PC-9 (cell line): ENCODE measurements around the gene SLC6A6. TPM values are rescaled to one million over a fixed set of nuclear protein-coding genes. Genes with fewer than 3 reads are reported as not detected.

Source experiments
- BruUV-seq: library from RNA; stranded (reverse); fragments of 400-500 nt; replicated peaks from 2 replicates; lab custom pipeline; 2021; lab: Mats Ljungman, UMichigan
- CTCF ChIA-PET: fragments of 300-600 bp; sonication (Branson Sonifier 250); formaldehyde crosslinking; loops from one replicate; lab custom pipeline; 2022; ENCODE audit warnings: antibody characterized with exemption; lab: Charles Lee
- POLR2A ChIA-PET: fragments of 300-600 bp; sonication (Branson Sonifier 250); formaldehyde crosslinking; loops from one replicate; lab custom pipeline; 2022; ENCODE audit warnings: antibody characterized with exemption; ENCODE audit not compliant: unreplicated experiment; lab: Charles Lee
- DNase-seq, 2 experiments: peaks; one replicate each; pipeline versions ENCODE4 v3.0.0 to v3.0.0-alpha.2; 2015 to 2022; ENCODE audit warnings: mixed read lengths in 1 of 2
- H2AFZ ChIP-seq: fragments of 200-600 bp; sonication (generic); 2 replicates; pipeline ENCODE4 v1.8.1; 2017; ENCODE audit warnings: antibody characterized with exemption
- H3F3A ChIP-seq: fragments of 200-600 bp; sonication (generic); 2 replicates; pipeline ENCODE4 v1.8.1; 2017; ENCODE audit warnings: antibody characterized with exemption, mild to moderate bottlenecking, low read depth; ENCODE audit not compliant: insufficient read depth
- H3K27ac ChIP-seq: fragments of 200-600 bp; sonication (generic); 2 replicates; pipeline ENCODE4 v1.6.1; 2016; ENCODE audit warnings: mixed run types
- H3K27me3 ChIP-seq: fragments of 200-600 bp; sonication (generic); 2 replicates; pipeline ENCODE4 v1.6.1; 2016; ENCODE audit warnings: low read depth, mixed run types; ENCODE audit not compliant: insufficient read depth
- H3K36me3 ChIP-seq: fragments of 200-600 bp; sonication (generic); 2 replicates; pipeline ENCODE4 v1.6.1; 2016; ENCODE audit warnings: low read depth, mixed run types
- H3K4me1 ChIP-seq: fragments of 200-600 bp; sonication (generic); replicated peaks from 2 replicates; pipeline ENCODE4 v1.6.1; 2016; ENCODE audit warnings: mixed run types; ENCODE audit not compliant: insufficient read depth
- H3K4me2 ChIP-seq: fragments of 200-600 bp; sonication (generic); 2 replicates; pipeline ENCODE4 v1.6.1; 2017; ENCODE audit warnings: mixed run types
- H3K4me3 ChIP-seq: fragments of 200-600 bp; sonication (generic); 2 replicates; pipeline ENCODE4 v1.6.1; 2016; ENCODE audit warnings: mixed run types
- H3K79me2 ChIP-seq: fragments of 200-600 bp; sonication (generic); 2 replicates; pipeline ENCODE4 v1.6.1; 2017; ENCODE audit warnings: low read depth, mixed run types
- H3K9me2 ChIP-seq: fragments of 200-600 bp; sonication (generic); 2 replicates; pipeline ENCODE4 v1.8.1; 2017; ENCODE audit warnings: mild to moderate bottlenecking; ENCODE audit not compliant: insufficient read depth
- H3K9me3 ChIP-seq: fragments of 200-600 bp; sonication (generic); 2 replicates; pipeline ENCODE4 v1.8.1; 2016; ENCODE audit warnings: low read depth; ENCODE audit not compliant: insufficient read depth
- H4K20me1 ChIP-seq: fragments of 200-600 bp; sonication (generic); 2 replicates; pipeline ENCODE4 v1.8.1; 2017; ENCODE audit not compliant: insufficient read depth
- CTCF ChIP-seq: fragments of 200-600 bp; sonication (generic); conservative IDR thresholded peaks from 2 replicates; pipeline ENCODE4 v1.6.1; 2017; ENCODE audit warnings: mixed run types, antibody characterized with exemption, mild to moderate bottlenecking, moderate library complexity
- EZH2 ChIP-seq: fragments of 200-600 bp; sonication (generic); IDR thresholded peaks from 2 replicates; pipeline ENCODE4 v1.8.0; 2017; ENCODE audit warnings: antibody characterized with exemption, low read depth
- intact Hi-C: fragments of 100-400 bp; cut with micrococcal nuclease; formaldehyde crosslinking; loops from one replicate; pipeline ENCODE4 v1.10.0; 2022; ENCODE audit not compliant: unreplicated experiment
- total RNA-seq: library from RNA; stranded (reverse); gene quantifications from 2 replicates; pipeline ENCODE4 v1.2.3, GENCODE V29; 2021

SLC6A6 gene
- total RNA-seq, 1 experiment from 2014 or later, result 122 TPM

- no peak overlapping the region for H3K4me2 ChIP-seq
- ChIA-PET CTCF (interaction anchor here (0.6 kb wide), 1 partner anchor 38 kb away, joined by 3 read pairs; no protein-coding TSS in a partner anchor), POLR2A (interaction anchor here (0.6 kb wide), 2 partner anchors 11 to 184 kb away, joined by 3 read pairs; no protein-coding TSS in a partner anchor)
- no peak overlapping the region for H2AFZ ChIP-seq
- no peak for DNase-seq
- H3K9me2 ChIP-seq, result no peaks in the 10 kb centered on the region
- peaks cover 30% of the 10 kb centered on the region for H3K4me1 ChIP-seq
- no peaks in the 10 kb centered on the region for H4K20me1 ChIP-seq
- no peaks in the 10 kb centered on the region for H3K9me3 ChIP-seq
- no peaks in the 10 kb centered on the region for H3K79me2 ChIP-seq
- no peaks in the 10 kb centered on the region for H3K27me3 ChIP-seq
- no peak overlapping the region for H3K4me3 ChIP-seq
- BruUV-seq, result no TSS peak
- no peaks in the 10 kb centered on the region for H3K36me3 ChIP-seq
- no peak overlapping the region for H3K27ac ChIP-seq
- peaks cover 31% of the 10 kb centered on the region; the same call in 1 of the 2 replicates for H3F3A ChIP-seq
- intact Hi-C loops, result no loop called here
- TF ChIP-seq CTCF (no peak), EZH2 (no peak)
Observed at GRCh38 chr3:14366915-14367823, 35.2 kb upstream of the SLC6A6 start.

DNA sequence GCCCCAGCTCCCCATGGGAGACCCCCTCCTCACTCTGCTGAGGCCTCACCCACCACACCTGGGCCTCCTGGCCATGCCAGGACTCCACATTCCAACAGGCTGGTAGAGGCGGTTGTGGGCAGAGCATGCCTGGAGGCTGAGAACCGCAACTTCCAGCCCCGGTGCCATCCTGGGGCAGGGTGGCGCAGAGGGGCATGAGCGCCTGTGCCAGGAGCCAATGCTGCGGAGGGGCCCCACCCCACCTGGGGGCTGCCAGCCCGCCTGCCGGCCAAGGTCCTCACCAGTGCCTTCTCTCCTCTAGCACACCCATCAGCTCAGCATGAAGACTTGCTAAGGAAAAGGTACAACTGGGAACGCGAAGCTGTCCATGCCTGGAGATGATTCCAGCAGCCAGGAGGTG, 34.3 kb upstream of the SLC6A6 start:
- H2AFZ ChIP-seq, result no peak overlapping the region
- CTCF ChIA-PET, result interaction anchor here (0.6 kb wide), 1 partner anchor 39 kb away, joined by 3 read pairs; no protein-coding TSS in a partner anchor

More for the DNA sequence above, 34.3 kb upstream of the SLC6A6 start:
- Histone ChIP-seq H3K4me3 (no peak overlapping the region), H3K9me2 (no peaks in the 10 kb centered on the region), H3F3A (peaks cover 36% of the 10 kb centered on the region; the same call in 1 of the 2 replicates), H3K27me3 (no peaks in the 10 kb centered on the region), H4K20me1 (no peaks in the 10 kb centered on the region), H3K4me1 (peaks cover 40% of the 10 kb centered on the region), H3K4me2 (no peak overlapping the region), H3K79me2 (no peaks in the 10 kb centered on the region), H3K27ac (no peak overlapping the region), H3K36me3 (no peaks in the 10 kb centered on the region), H3K9me3 (no peaks in the 10 kb centered on the region)
- POLR2A ChIA-PET, result no interaction called here
- BruUV-seq, result no TSS peak
- no peak for TF ChIP-seq CTCF
- no peak for TF ChIP-seq EZH2
- intact Hi-C loops, result no loop called here
- DNase-seq, result no peak
